ENCODE results near the gene AFAP1.

The AFAP1 gene

GRCh38 chr4:7784131-7784870 is 155.4 kb downstream of the AFAP1 start:
- Histone ChIP-seq H3K9me3 (no peaks in the 10 kb centered on the region), H3K27me3 (no peaks in the 10 kb centered on the region), H3K4me3 (ENCODE audit: low read depth in 1 of 2, low read length in 1 of 2) (no peak overlapping the region), H3K4me1 (ENCODE audit: control insufficient read depth in 1 of 2, insufficient read depth in 1 of 2, low read depth in 1 of 2, low read length in 1 of 2) (no peaks in the 10 kb centered on the region), H3K27ac (no peak overlapping the region), H3K36me3 (peaks cover 23% of the 10 kb centered on the region)
- no peak for TF ChIP-seq CTCF (IDR thresholded peaks at IDR 0.05)

- Histone ChIP-seq H3K4me1 (ENCODE audit: control insufficient read depth in 1 of 2, insufficient read depth in 1 of 2, low read depth in 1 of 2, low read length in 1 of 2) (no peaks in the 10 kb centered on the region), H3K4me3 (ENCODE audit: low read depth in 1 of 2, low read length in 1 of 2) (no peak overlapping the region), H3K27ac (no peak overlapping the region), H3K36me3 (peaks cover 24% of the 10 kb centered on the region), H3K27me3 (no peaks in the 10 kb centered on the region), H3K9me3 (no peaks in the 10 kb centered on the region)
- no peak for TF ChIP-seq CTCF (IDR thresholded peaks at IDR 0.05)
Measured at GRCh38 chr4:7783541-7783940, 156.1 kb downstream of the AFAP1 start.

GRCh38 chr4:7782783-7783182 is 156.9 kb downstream of the AFAP1 start:
- H3K27me3 ChIP-seq: no peaks in the 10 kb centered on the region
- no peak for TF ChIP-seq CTCF (IDR thresholded peaks at IDR 0.05)
- peaks cover 31% of the 10 kb centered on the region for H3K36me3 ChIP-seq
- H3K27ac ChIP-seq: no peak overlapping the region
- no peaks in the 10 kb centered on the region for H3K4me1 ChIP-seq (ENCODE audit: control insufficient read depth in 1 of 2, insufficient read depth in 1 of 2, low read depth in 1 of 2, low read length in 1 of 2)
- no peaks in the 10 kb centered on the region for H3K9me3 ChIP-seq
- no peak overlapping the region for H3K4me3 ChIP-seq (ENCODE audit: low read depth in 1 of 2, low read length in 1 of 2)

GRCh38 chr4:7781993-7782392 is 157.7 kb downstream of the AFAP1 start:
- Histone ChIP-seq H3K9me3 (no peaks in the 10 kb centered on the region), H3K27ac (no peak overlapping the region), H3K4me3 (ENCODE audit: low read depth in 1 of 2, low read length in 1 of 2) (no peak overlapping the region), H3K4me1 (ENCODE audit: control insufficient read depth in 1 of 2, insufficient read depth in 1 of 2, low read depth in 1 of 2, low read length in 1 of 2) (no peaks in the 10 kb centered on the region), H3K36me3 (peaks cover 37% of the 10 kb centered on the region), H3K27me3 (no peaks in the 10 kb centered on the region)
- TF ChIP-seq CTCF (IDR thresholded peaks at IDR 0.05): no peak

- Histone ChIP-seq H3K27ac (no peak overlapping the region), H3K4me1 (ENCODE audit: control insufficient read depth in 1 of 2, insufficient read depth in 1 of 2, low read depth in 1 of 2, low read length in 1 of 2) (no peaks in the 10 kb centered on the region), H3K36me3 (peaks cover 37% of the 10 kb centered on the region), H3K4me3 (ENCODE audit: low read depth in 1 of 2, low read length in 1 of 2) (no peak overlapping the region), H3K27me3 (no peaks in the 10 kb centered on the region), H3K9me3 (no peaks in the 10 kb centered on the region)
- TF ChIP-seq CTCF (IDR thresholded peaks at IDR 0.05): no peak
Measured at GRCh38 chr4:7781366-7781765, 158.3 kb downstream of the AFAP1 start.
